GM23338 (cell line): ENCODE results near the gene CLIP1. TPM values are rescaled to one million over a fixed set of nuclear protein-coding genes. Genes with fewer than 3 reads are reported as not detected.

Experiments used
- ATAC-seq: fragments of 200-7000 bp; cut with Tn5 transposase; 3 replicates; pipeline ENCODE4 v1.9.1; 2020
- DNase-seq: peaks from one replicate; pipeline ENCODE4 v3.0.0-alpha.2; 2015; ENCODE audit warnings: low spot score
- H2AFZ ChIP-seq: fragments of 200-600 bp; sonication (generic); 2 replicates; pipeline ENCODE4 v1.8.0; 2016; ENCODE audit warnings: antibody characterized with exemption, mild to moderate bottlenecking, moderate library complexity
- H3F3A ChIP-seq: fragments of 200-600 bp; sonication (generic); replicated peaks from 2 replicates; pipeline ENCODE4 v1.8.0; 2017; ENCODE audit warnings: antibody characterized with exemption, mixed run types, low read depth
- H3K27ac ChIP-seq: fragments of 200-600 bp; sonication (generic); 2 replicates; pipeline ENCODE4 v1.6.1; 2016; ENCODE audit warnings: low read depth
- H3K27me3 ChIP-seq: fragments of 200-600 bp; sonication (generic); 2 replicates; pipeline ENCODE4 v1.8.0; 2016; ENCODE audit warnings: mild to moderate bottlenecking, mixed run types, moderate library complexity; ENCODE audit not compliant: insufficient read depth
- H3K36me3 ChIP-seq: fragments of 200-600 bp; sonication (generic); 2 replicates; pipeline ENCODE4 v1.8.0; 2016; ENCODE audit warnings: mild to moderate bottlenecking; ENCODE audit not compliant: insufficient read depth
- H3K4me1 ChIP-seq: fragments of 200-600 bp; sonication (generic); 2 replicates; pipeline ENCODE4 v1.8.0; 2016; ENCODE audit warnings: mild to moderate bottlenecking, moderate library complexity; ENCODE audit not compliant: insufficient read depth
- H3K4me2 ChIP-seq: fragments of 200-600 bp; sonication (generic); 2 replicates; pipeline ENCODE4 v1.7.1; 2017; ENCODE audit warnings: mixed run types
- H3K4me3 ChIP-seq: fragments of 200-600 bp; sonication (generic); 2 replicates; pipeline ENCODE4 v1.6.1; 2016; ENCODE audit warnings: mixed run types
- H3K79me2 ChIP-seq: fragments of 200-600 bp; sonication (generic); replicated peaks from 2 replicates; pipeline ENCODE4 v1.8.0; 2017; ENCODE audit warnings: mild to moderate bottlenecking; ENCODE audit not compliant: insufficient read depth
- H3K9me2 ChIP-seq: fragments of 200-600 bp; sonication (generic); 2 replicates; pipeline ENCODE4 v1.8.0; 2017; ENCODE audit not compliant: insufficient read depth
- H4K20me1 ChIP-seq: fragments of 200-600 bp; sonication (generic); replicated peaks from 2 replicates; pipeline ENCODE4 v1.8.0; 2017; ENCODE audit warnings: mild to moderate bottlenecking; ENCODE audit not compliant: insufficient read depth
- H3K27ac Mint-ChIP-seq: 2 replicates; pipeline ENCODE4 v1.8.0; 2020; ENCODE audit warnings: inconsistent platforms, mild to moderate bottlenecking, moderate library complexity, mixed read lengths
- H3K27me3 Mint-ChIP-seq: 3 replicates; pipeline ENCODE4 v1.8.0; 2022; ENCODE audit warnings: low read depth, mild to moderate bottlenecking, moderate library complexity, mixed read lengths, inconsistent platforms; ENCODE audit not compliant: insufficient read depth, poor library complexity
- H3K36me3 Mint-ChIP-seq: 3 replicates; pipeline ENCODE4 v1.8.0; 2021; ENCODE audit warnings: low read depth, mild to moderate bottlenecking, inconsistent platforms, moderate library complexity, mixed read lengths
- H3K4me1 Mint-ChIP-seq: 3 replicates; pipeline ENCODE4 v1.8.0; 2020; ENCODE audit warnings: mild to moderate bottlenecking, inconsistent platforms, mixed read lengths
- H3K4me3 Mint-ChIP-seq: 3 replicates; pipeline ENCODE4 v1.8.0; 2021; ENCODE audit warnings: moderate library complexity, mild to moderate bottlenecking, inconsistent platforms, mixed read lengths
- H3K9me3 Mint-ChIP-seq: 3 replicates; pipeline ENCODE4 v1.8.0; 2020; ENCODE audit warnings: moderate library complexity, mild to moderate bottlenecking, inconsistent platforms, mixed read lengths
- CREB1 ChIP-seq: fragments of 250-450 bp; sonication (Bioruptor Pico); IDR thresholded peaks from 2 replicates; pipeline ENCODE4 v1.5.0; 2020; ENCODE audit warnings: low read depth, mild to moderate bottlenecking, moderate library complexity
- CTCF ChIP-seq, 2 experiments: fragments of 200-600 bp in 1 of 2; sonication (generic) in 1 of 2; conservative IDR thresholded peaks; 2 replicates each; pipeline versions ENCODE4 v1.5.1 to v1.6.1; 2016 to 2017; ENCODE audit warnings: antibody characterized with exemption in 2 of 2, low read depth in 2 of 2, mild to moderate bottlenecking in 2 of 2, moderate library complexity in 1 of 2
- ETS1 ChIP-seq: IDR thresholded peaks from 2 replicates; pipeline ENCODE4 v1.6.1; 2016; ENCODE audit warnings: antibody characterized with exemption
- EZH2 ChIP-seq: fragments of 200-600 bp; sonication (generic); IDR thresholded peaks from one replicate; pipeline ENCODE4 v1.8.0; 2017; ENCODE audit warnings: antibody characterized with exemption, mild to moderate bottlenecking, low read depth; ENCODE audit not compliant: unreplicated experiment
- EZH2phosphoT487 ChIP-seq: fragments of 200-600 bp; sonication (generic); IDR thresholded peaks from one replicate; pipeline ENCODE4 v1.8.1; 2018; ENCODE audit warnings: antibody characterized with exemption; ENCODE audit not compliant: unreplicated experiment
- JUNB ChIP-seq: IDR thresholded peaks from one replicate; pipeline ENCODE4 v1.6.1; 2016; ENCODE audit warnings: antibody characterized with exemption; ENCODE audit not compliant: unreplicated experiment
- NANOG ChIP-seq: IDR thresholded peaks from 2 replicates; pipeline ENCODE4 v1.6.1; 2016; ENCODE audit warnings: antibody characterized with exemption, borderline replicate concordance
- POLR2AphosphoS5 ChIP-seq: IDR thresholded peaks from 2 replicates; pipeline ENCODE4 v1.6.1; 2016; ENCODE audit warnings: antibody characterized with exemption, low read depth
- REST ChIP-seq: IDR thresholded peaks from one replicate; pipeline ENCODE4 v1.6.1; 2018; ENCODE audit warnings: antibody characterized with exemption; ENCODE audit not compliant: unreplicated experiment
- STAT1 ChIP-seq: IDR thresholded peaks from one replicate; pipeline ENCODE4 v1.6.1; 2016; ENCODE audit warnings: antibody characterized with exemption; ENCODE audit not compliant: unreplicated experiment
- ZNF114 ChIP-seq: fragments of 250-450 bp; sonication (Bioruptor Pico); IDR thresholded peaks from 2 replicates; pipeline ENCODE4 v1.5.0; 2020; ENCODE audit warnings: mild to moderate bottlenecking, moderate library complexity
- ZNF331 ChIP-seq: fragments of 250-450 bp; sonication (Bioruptor Pico); IDR thresholded peaks from 2 replicates; pipeline ENCODE4 v1.5.0; 2020; ENCODE audit warnings: low read depth, mild to moderate bottlenecking, moderate library complexity
- ZNF462 ChIP-seq: fragments of 250-450 bp; sonication (Bioruptor Pico); IDR thresholded peaks from 2 replicates; pipeline ENCODE4 v1.5.0; 2020; ENCODE audit warnings: mild to moderate bottlenecking, moderate library complexity
- polyA plus RNA-seq: library from polyadenylated mRNA; unstranded; fragments of >200 nt; fragmentation: Nextera tagmentation; extraction: Ambion mirVana; gene quantifications from 2 replicates; pipeline ENCODE4 v1.2.1, GENCODE V29; 2016
- total RNA-seq: library from RNA; depleted of rRNA; stranded (reverse); fragments of >200 nt; shearing (Covaris generic); gene quantifications from 2 replicates; pipeline ENCODE4 v1.2.3, GENCODE V29; 2014

CLIP1 gene
- total and polyA plus RNA-seq, 2 experiments from 2014 or later: 11.5 to 21.1 TPM

GRCh38 chr12:122311696-122312095, 110.8 kb downstream of the CLIP1 start:
- H3K36me3 Mint-ChIP-seq: no peaks in the 10 kb centered on the region; the same call in 2 of the 3 replicates
- no peaks in the 10 kb centered on the region for H3K9me3 Mint-ChIP-seq
- H3K27me3 Mint-ChIP-seq: no peaks in the 10 kb centered on the region
- H3K9me2 ChIP-seq: no peaks in the 10 kb centered on the region
- H2AFZ ChIP-seq: no peak overlapping the region
- no peak overlapping the region for H3K27ac Mint-ChIP-seq
- H3K4me3 Mint-ChIP-seq: no peak overlapping the region
- H3K36me3 ChIP-seq: no peaks in the 10 kb centered on the region
- H3K27ac ChIP-seq: no peak overlapping the region
- no peak overlapping the region for H3K4me3 ChIP-seq
- H3K4me2 ChIP-seq: no peak overlapping the region
- no peaks in the 10 kb centered on the region for H3F3A ChIP-seq
- H4K20me1 ChIP-seq: no peaks in the 10 kb centered on the region
- no peaks in the 10 kb centered on the region for H3K4me1 Mint-ChIP-seq
- DNase-seq (no peak), ATAC-seq (no peak)
- no peaks in the 10 kb centered on the region for H3K4me1 ChIP-seq
- H3K27me3 ChIP-seq: no peaks in the 10 kb centered on the region
- no peak for TF ChIP-seq REST
- no peak for TF ChIP-seq CREB1 (CRISPR knock-in tag)
- no peak for TF ChIP-seq ZNF462 (CRISPR knock-in tag)
- no peak for TF ChIP-seq EZH2phosphoT487
- no peak for TF ChIP-seq ETS1
- TF ChIP-seq ZNF114 (CRISPR knock-in tag): no peak
- no peak for TF ChIP-seq ZNF331
- no peak for TF ChIP-seq CTCF (conservative IDR thresholded peaks at IDR 0.05; ENCODE audit: low read depth in 2 of 2)
- no peak for TF ChIP-seq POLR2AphosphoS5
- no peak for TF ChIP-seq NANOG
- TF ChIP-seq EZH2: no peak
- no peak for TF ChIP-seq STAT1
- no peak for TF ChIP-seq JUNB
- no peaks in the 10 kb centered on the region for H3K79me2 ChIP-seq
